DMS114 treated with DMSO at 0.1 percent for 48 hours (cell line): ENCODE measurements around the gene CCDC57.

Source experiments
- DNase-seq: peaks from one replicate; lab custom pipeline; 2025; ENCODE audit not compliant: unreplicated experiment; lab: John Stamatoyannopoulos, UW

CCDC57 gene

GRCh38 chr17:82064433-82065192 lies 148.0 kb downstream of the CCDC57 start:
- no peak for DNase-seq

GRCh38 chr17:82063424-82064415 lies 148.9 kb downstream of the CCDC57 start:
- DNase-seq: no peak

GRCh38 chr17:82062984-82063368 lies 149.7 kb downstream of the CCDC57 start:
- no peak for DNase-seq

- DNase-seq: no peak
Measured at GRCh38 chr17:82062076-82062983, 150.3 kb downstream of the CCDC57 start.

GRCh38 chr17:82061047-82061925 lies 151.4 kb downstream of the CCDC57 start:
- DNase-seq: no peak

GRCh38 chr17:82060614-82061013 lies 152.0 kb downstream of the CCDC57 start:
- no peak for DNase-seq

GRCh38 chr17:82060001-82060380 lies 152.7 kb downstream of the CCDC57 start:
- DNase-seq: no peak

- DNase-seq: no peak
Measured at GRCh38 chr17:82059272-82060000, 153.2 kb downstream of the CCDC57 start.

GRCh38 chr17:82058855-82059249 lies 153.8 kb downstream of the CCDC57 start:
- DNase-seq: no peak

- DNase-seq: no peak
Measured at GRCh38 chr17:82058230-82058854, 154.3 kb downstream of the CCDC57 start.

- no peak for DNase-seq
Measured at GRCh38 chr17:82056729-82057621, 155.7 kb downstream of the CCDC57 start.

GRCh38 chr17:82055965-82056728 lies 156.5 kb downstream of the CCDC57 start:
- no peak for DNase-seq

- no peak for DNase-seq
Measured at GRCh38 chr17:82055023-82055964, 157.3 kb downstream of the CCDC57 start.

GRCh38 chr17:82054351-82055022 lies 158.2 kb downstream of the CCDC57 start:
- DNase-seq: no peak

- no peak for DNase-seq
Measured at GRCh38 chr17:82053556-82054263, 158.9 kb downstream of the CCDC57 start.
